NCI-H2171 (cell line): ENCODE data around the gene C17orf75.
"Not testable (repeated sequence)": the region's sequence is repeated elsewhere in the genome, so short reads cannot be mapped to it uniquely, and the experiment has no call there.

ENCODE experiments used
- DNase-seq: peaks from one replicate; lab custom pipeline; 2025; lab: John Stamatoyannopoulos, UW

C17orf75 gene

GRCh38 chr17:32342603-32343325 lies 791 bp upstream of the C17orf75 start:
- DNase-seq: no peak

GRCh38 chr17:32341141-32341856 lies 674 bp downstream of the C17orf75 start:
- DNase-seq: no peak

GRCh38 chr17:32335687-32336086 lies 6.3 kb downstream of the C17orf75 start:
- no peak for DNase-seq

GRCh38 chr17:32335046-32335445 lies 6.9 kb downstream of the C17orf75 start:
- DNase-seq: no peak

DNA sequence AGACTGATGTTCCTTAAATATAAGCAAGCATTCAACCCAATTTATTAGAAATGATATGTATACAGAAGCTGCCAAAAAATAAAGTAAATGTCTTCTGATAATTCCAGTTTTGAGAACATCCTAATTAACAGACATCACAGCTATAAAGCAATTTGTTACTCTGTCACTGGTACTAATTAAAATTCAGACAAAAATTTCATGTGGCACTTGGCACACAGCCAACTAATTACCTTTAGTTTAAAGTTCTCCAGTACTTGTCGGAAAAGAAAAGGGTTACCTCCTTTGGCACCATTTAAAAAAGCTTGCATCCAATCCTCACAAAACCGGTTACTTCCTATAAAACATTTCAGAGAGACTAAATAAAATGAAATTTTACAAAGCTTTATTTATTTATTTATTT lies 8.8 kb downstream of the C17orf75 start:
- no peak for DNase-seq

DNA sequence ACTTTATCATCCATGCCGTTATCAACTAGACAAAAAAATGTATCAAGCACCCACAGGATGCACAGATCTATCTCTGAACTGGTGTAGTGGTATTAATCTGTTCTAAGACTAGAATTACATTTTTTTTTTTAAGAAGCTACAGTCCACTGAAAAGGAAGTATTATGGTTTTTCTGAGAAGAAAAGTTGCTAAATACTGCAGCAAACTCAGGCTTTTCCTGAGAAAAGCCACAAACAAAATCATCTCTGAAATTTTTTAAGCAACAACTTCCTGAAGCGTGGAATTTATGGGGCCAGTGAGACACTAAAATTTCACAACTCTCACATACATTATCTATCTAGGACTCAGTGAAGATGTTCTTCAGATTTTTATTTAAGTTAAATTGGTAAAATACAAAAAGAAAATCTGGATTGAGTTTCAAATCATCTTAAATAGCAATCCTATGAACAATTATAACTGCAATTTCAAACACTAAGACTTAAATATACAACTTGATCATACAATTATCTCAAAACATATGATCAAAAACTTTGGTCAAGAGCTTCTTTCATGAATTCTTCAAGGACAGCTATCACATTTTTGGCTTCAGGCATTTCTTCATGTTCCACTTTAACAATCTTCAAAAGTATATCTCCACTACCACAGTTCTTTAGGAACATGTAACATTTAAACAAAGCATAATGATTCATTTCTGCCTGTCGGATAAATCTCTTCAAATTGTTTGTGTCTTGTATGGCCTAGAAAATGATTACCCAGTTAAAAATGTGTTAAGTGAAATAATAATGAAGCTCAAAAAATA lies 10.5 kb downstream of the C17orf75 start:
- DNase-seq: no peak

DNA sequence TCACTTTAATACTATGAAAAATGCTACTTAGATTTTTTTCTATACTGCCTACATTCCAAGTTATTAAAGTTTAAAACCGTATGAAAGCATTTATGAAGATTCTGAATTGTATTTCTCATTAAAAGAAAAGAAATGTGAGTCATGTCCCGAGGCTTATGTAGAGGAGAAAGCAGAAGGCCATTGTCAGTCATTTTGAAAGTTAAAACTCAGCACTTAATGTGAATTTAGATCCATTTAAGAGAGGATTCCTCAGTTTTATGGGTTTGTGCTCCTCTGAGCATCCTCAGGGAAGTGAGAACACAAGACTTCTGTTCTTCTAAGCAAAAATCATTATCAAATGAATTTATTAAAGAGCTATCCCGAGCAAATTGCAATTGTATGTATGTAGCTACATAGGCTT lies 11.8 kb downstream of the C17orf75 start:
- no peak for DNase-seq

DNA sequence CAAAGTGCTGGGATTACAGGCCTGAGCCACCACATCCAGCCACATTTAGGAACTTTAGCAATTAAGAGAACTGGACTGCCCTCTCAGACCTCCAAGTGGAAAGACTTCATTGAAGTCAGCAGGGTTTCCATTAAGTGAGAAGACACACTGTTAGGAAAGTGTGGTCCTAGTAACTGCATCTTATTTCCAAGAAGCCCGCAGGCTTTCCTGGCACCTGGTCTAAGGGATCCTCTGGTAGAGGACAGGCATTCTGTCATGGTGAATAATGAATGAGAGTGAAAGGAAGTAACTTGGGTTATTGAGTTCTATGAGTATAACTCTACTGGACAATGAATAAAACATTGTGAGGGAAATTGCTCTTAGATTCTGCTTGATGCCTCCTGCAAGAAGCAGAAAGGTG lies 14.1 kb downstream of the C17orf75 start:
- DNase-seq: no peak

DNA sequence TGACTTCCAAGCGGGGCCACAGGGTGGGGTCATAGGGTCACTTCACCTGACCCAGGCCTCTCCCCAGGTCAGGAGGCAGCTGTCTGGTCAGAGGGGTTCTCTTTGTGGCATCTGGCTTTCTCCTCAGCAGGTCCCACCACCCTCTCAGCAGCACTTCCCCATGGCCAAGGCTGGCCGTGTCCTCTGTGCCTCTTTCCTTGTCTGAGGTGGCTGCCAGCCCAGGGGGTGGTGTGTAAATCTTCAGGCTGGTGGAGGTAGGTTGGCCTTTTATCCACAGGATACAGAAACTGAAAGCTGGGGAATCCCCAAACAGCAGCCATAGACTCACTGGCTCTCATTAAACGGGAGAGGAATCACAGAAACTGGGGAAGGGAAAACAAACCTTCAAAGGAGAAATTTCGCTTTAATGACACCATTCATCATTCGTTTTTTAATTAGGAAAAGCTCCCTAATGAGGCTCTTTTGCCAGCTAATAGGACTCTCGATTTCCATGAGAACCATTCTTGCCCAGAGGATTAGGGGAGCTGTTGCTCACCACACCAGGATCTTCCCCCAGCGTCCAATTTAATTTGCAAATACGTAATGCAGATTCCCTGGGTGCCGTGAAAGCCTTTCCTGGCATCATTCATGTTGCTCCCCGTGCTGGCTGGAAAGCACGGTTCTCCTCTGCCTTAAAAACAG lies 18.0 kb downstream of the C17orf75 start:
- DNase-seq: no peak

DNA sequence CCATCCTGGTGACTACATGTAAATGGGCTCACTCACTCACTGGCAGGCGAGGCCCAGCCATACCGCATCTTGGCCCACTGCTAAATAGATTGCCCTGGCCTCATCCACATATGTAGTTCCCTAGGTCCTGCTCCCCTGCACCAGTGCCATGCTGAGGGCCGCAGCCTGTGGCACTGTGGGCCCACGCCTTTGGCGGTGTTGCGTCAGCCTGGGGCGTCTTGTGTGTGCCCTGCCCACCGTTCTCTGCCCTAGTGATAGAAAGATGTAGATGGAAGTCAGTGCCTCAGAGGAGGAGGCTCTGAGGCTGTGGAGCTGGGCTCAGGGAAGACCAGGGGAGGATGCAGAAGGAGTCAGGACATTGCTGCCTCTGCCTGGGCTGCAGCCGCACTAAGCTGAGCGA lies 18.9 kb downstream of the C17orf75 start:
- DNase-seq: no peak

DNA sequence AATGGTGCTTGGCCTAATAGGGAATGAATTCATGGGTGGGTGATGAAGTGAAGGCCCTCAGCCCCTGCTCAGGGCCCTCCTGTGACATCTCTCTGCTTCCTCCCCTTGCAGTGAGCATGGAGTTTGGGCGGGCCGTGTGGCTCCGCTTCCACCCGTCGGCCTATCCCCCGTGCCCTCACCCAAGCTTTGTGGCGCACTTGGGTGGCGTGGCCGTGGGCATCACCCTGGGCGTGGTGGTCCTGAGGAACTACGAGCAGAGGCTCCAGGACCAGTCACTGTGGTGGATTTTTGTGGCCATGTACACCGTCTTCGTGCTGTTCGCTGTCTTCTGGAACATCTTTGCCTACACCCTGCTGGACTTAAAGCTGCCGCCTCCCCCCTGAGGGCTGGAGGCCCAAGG lies 21.1 kb downstream of the C17orf75 start:
- DNase-seq: no peak

DNA sequence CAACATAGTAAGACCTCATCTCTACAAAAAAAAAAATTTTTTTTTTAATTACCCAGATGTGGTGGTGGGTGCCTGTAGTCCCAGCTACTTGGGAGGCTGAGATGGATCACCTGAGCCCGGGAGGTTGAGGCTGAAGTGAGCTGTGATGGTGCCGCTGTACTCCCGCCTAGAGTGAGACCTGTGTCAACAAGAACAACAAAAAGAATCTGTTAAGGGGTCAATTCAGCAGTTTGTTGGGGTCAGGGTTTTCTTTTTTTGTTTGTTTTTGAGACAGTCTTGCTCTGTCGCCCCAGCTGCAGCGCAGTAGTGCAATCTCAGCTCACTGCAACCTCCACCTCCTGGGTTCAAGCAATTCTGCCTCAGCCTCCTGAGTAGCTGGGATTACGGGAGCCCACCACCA lies 21.9 kb downstream of the C17orf75 start:
- DNase-seq: not testable (repeated sequence)

GRCh38 chr17:32319548-32319905 lies 22.4 kb downstream of the C17orf75 start:
- peak; percentile 26 for DNase-seq

DNA sequence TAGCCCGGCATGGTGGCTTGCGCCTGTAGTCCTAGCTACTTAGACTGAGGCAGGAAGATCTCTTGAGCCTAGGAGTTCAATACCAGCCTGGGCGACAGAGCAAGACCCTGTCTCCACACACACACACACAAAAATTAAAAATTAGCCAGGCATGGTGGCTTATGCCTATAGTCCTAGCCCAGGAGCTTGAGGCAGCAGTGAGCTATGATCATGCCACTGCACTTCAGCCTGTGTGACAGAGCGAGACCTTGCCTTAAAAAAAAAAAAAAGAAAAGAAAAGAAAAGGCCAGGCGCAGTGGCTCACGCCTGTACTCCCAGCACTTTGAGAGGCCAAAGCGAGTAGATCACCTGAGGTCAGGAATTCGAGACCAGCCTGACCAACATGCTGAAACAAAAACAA lies 23.9 kb downstream of the C17orf75 start:
- DNase-seq: no peak

- no peak for DNase-seq
Observed at GRCh38 chr17:32317353-32317752, 24.6 kb downstream of the C17orf75 start.

GRCh38 chr17:32316653-32317052 lies 25.3 kb downstream of the C17orf75 start:
- not testable (repeated sequence) for DNase-seq

- DNase-seq: no peak
Observed at GRCh38 chr17:32315171-32315570, 26.8 kb downstream of the C17orf75 start.

DNA sequence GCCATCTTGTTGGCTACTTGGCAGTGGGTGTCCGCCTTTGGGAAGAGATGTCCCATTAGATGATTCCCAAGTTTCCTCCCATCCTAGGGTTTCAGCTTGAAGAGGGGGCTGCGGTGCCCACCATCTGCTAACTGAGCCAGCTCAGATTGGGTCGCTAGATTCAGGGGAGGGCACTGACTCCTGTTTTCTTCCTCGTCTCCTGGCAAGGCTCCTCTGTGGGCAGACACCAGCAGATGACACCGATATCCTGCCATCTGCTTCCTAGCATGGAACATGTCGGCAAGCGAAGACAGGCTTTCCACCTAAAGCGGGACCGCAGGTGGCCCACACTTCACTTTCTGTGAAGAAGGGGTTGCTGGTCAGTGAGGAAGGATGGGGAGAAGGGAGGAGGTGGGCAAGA lies 27.3 kb downstream of the C17orf75 start:
- DNase-seq: peak; percentile 53

DNA sequence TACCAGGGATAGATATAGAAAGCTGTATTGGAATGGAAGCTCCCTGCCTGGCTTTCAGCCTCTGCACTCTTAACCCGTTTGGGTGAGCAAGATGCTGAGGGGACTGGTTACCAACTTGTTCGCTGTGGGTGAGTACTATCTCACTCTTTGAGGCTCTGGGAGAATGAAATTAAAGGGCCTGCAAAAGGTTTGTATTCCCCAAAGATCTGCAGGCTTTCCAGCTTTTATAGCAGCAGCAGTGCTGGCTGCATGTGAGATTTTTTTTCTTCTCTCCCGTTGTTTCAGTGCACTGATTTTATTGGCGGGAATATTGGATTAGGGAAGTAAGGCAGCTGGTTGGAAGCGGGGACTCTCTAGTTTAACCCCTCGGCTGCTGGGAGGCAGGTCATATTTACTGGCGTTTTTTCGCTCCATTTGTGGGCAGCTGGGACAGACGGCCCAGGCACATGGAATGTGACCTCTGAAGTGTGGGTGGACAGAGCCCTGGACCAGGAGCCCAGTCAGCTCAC lies 30.9 kb downstream of the C17orf75 start:
- peak; percentile 83 for DNase-seq

GRCh38 chr17:32307658-32308057 lies 34.3 kb downstream of the C17orf75 start:
- DNase-seq: no peak

DNA sequence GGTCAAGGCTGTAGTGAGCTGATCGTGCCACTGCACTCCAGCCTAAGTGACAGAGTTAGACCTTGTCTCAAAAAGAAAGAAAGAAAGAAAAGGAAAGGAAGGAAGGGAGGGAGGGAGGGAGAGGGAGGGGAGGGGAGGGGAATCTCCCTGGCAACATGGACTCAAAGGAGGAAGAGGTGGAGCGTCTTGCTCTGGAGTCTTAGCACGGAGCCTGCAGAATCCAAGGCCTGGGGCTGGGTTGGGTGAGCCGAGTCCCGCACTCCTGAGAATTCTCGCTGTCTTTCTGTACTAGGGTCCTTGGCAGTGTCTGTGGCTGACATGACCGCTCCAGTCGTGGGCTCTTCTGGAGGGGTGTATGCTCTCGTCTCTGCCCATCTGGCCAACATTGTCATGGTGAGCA lies 36.9 kb downstream of the C17orf75 start:
- DNase-seq: no peak

DNA sequence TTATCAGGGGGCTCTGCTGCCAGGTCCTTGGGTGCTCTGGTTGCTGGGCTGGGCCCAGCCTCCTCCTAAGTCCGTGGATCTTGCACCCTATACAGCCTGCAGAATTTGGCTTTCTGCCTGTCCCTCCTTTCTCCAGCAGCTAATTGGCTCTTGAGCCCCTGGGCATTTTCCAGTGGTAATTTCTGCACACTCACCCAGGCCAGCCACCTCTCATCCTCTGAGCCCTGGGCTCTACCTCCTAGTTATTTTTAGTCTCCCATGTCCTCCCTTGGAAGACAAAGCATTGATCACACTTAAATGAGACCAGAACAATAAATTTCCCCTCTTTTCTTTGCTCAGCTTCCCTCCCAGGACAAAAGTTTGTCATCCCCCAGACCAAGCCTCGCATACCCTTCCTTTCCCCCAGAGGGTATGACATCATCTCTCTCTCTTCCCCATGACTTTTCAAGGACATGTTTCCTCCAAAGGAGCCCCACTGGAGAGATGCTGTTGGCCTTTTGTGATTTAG lies 38.1 kb downstream of the C17orf75 start:
- no peak for DNase-seq
